Measurements from ENCODE around the gene ITGA6.

The ITGA6 gene

GRCh38 chr2:172445851-172446250 lies 18.5 kb downstream of the ITGA6 start:
- DNase-seq, result no peak

GRCh38 chr2:172446474-172447063 lies 19.2 kb downstream of the ITGA6 start:
- DNase-seq, result no peak

- DNase-seq, result no peak
These were observed 20.6 kb downstream of the ITGA6 start for GRCh38 chr2:172447811-172448493.

- DNase-seq, result no peak
These were observed 21.3 kb downstream of the ITGA6 start for GRCh38 chr2:172448544-172449267.

GRCh38 chr2:172449911-172450550 lies 22.6 kb downstream of the ITGA6 start:
- no peak for DNase-seq

- DNase-seq, result no peak
These were observed 24.5 kb downstream of the ITGA6 start for GRCh38 chr2:172451923-172452322.

GRCh38 chr2:172452845-172453244 lies 25.5 kb downstream of the ITGA6 start:
- DNase-seq, result no peak

GRCh38 chr2:172454404-172455120 lies 27.2 kb downstream of the ITGA6 start:
- no peak for DNase-seq

GRCh38 chr2:172455121-172455515 lies 27.7 kb downstream of the ITGA6 start:
- peak; percentile 69 for DNase-seq

- DNase-seq, result no peak
These were observed 28.6 kb downstream of the ITGA6 start for GRCh38 chr2:172456002-172456401.

- DNase-seq, result no peak
These were observed 30.1 kb downstream of the ITGA6 start for GRCh38 chr2:172457536-172457935.

- no peak for DNase-seq
These were observed 31.3 kb downstream of the ITGA6 start for GRCh38 chr2:172458561-172459124.

- DNase-seq, result no peak
These were observed 33.4 kb downstream of the ITGA6 start for GRCh38 chr2:172460780-172461201.

- peak; percentile 38 for DNase-seq
These were observed 34.4 kb downstream of the ITGA6 start for GRCh38 chr2:172461591-172462372.

GRCh38 chr2:172462373-172462848 lies 35.0 kb downstream of the ITGA6 start:
- DNase-seq, result no peak

- DNase-seq, result no peak
These were observed 35.5 kb downstream of the ITGA6 start for GRCh38 chr2:172462849-172463381.

GRCh38 chr2:172464400-172465129 lies 37.2 kb downstream of the ITGA6 start:
- no peak for DNase-seq

GRCh38 chr2:172465417-172466334 lies 38.3 kb downstream of the ITGA6 start:
- peak; percentile 48 for DNase-seq

GRCh38 chr2:172467382-172467781 lies 40.0 kb downstream of the ITGA6 start:
- no peak for DNase-seq

Data from NCI-H2029 (cell line).